ENCODE measurements around the gene GAA. TPM values are rescaled to one million over a fixed set of nuclear protein-coding genes. Genes with fewer than 3 reads are reported as not detected.

The GAA gene
- total RNA-seq, 1 donor from 2014 or later: 91.6 TPM

- intact Hi-C loops (cut with DNase I): no loop called here
- Histone ChIP-seq H3K27me3 (no peaks in the 10 kb centered on the region), H3K9me3 (no peaks in the 10 kb centered on the region), H3K4me3 (no peak overlapping the region), H3K27ac (no peak overlapping the region), H3K4me1 (peaks cover 0 to 2% of the 10 kb centered on the region in 2 donors), H3K36me3 (no peaks in the 10 kb centered on the region)
- TF ChIP-seq CTCF (IDR thresholded peaks at IDR 0.05): no peak
- no peak for DNase-seq (ENCODE audit: low spot score in 2 of 2)
Observed at GRCh38 chr17:80060644-80061043, 40.7 kb upstream of the GAA start.

GRCh38 chr17:80061421-80061820, 40.0 kb upstream of the GAA start:
- intact Hi-C loops (cut with DNase I): no loop called here
- TF ChIP-seq CTCF (IDR thresholded peaks at IDR 0.05): no peak
- H3K4me3 ChIP-seq: no peak overlapping the region
- no peaks in the 10 kb centered on the region for H3K36me3 ChIP-seq
- no peak overlapping the region for H3K27ac ChIP-seq
- no peak for DNase-seq (ENCODE audit: low spot score in 2 of 2)
- peaks cover 0 to 2% of the 10 kb centered on the region in 2 donors for H3K4me1 ChIP-seq
- no peaks in the 10 kb centered on the region for H3K9me3 ChIP-seq
- no peaks in the 10 kb centered on the region for H3K27me3 ChIP-seq

- TF ChIP-seq CTCF (IDR thresholded peaks at IDR 0.05): no peak
- H3K4me1 ChIP-seq: peaks cover 0 to 2% of the 10 kb centered on the region in 2 donors
- DNase-seq (ENCODE audit: low spot score in 2 of 2): peak; percentile 21 to 81
- no peak overlapping the region for H3K4me3 ChIP-seq
- intact Hi-C loops (cut with DNase I): no loop called here
- peak overlapping the region; percentile 2 to 42 for H3K27ac ChIP-seq
- no peaks in the 10 kb centered on the region for H3K27me3 ChIP-seq
- no peaks in the 10 kb centered on the region for H3K36me3 ChIP-seq
- H3K9me3 ChIP-seq: no peaks in the 10 kb centered on the region
Observed at GRCh38 chr17:80063830-80064585, 37.4 kb upstream of the GAA start.

- Histone ChIP-seq H3K4me3 (no peak overlapping the region), H3K27me3 (no peaks in the 10 kb centered on the region), H3K36me3 (no peaks in the 10 kb centered on the region), H3K27ac (peak overlapping the region; percentile 2 to 42), H3K4me1 (peaks cover 0 to 2% of the 10 kb centered on the region in 2 donors), H3K9me3 (no peaks in the 10 kb centered on the region)
- intact Hi-C loops (cut with DNase I): no loop called here
- TF ChIP-seq CTCF (IDR thresholded peaks at IDR 0.05): no peak
- no peak for DNase-seq (ENCODE audit: low spot score in 2 of 2)
Observed at GRCh38 chr17:80064696-80065095, 36.7 kb upstream of the GAA start.

GRCh38 chr17:80065478-80066170, 35.8 kb upstream of the GAA start:
- Histone ChIP-seq H3K27me3 (no peaks in the 10 kb centered on the region), H3K36me3 (no peaks in the 10 kb centered on the region), H3K4me3 (no peak overlapping the region), H3K27ac (no peak overlapping the region), H3K9me3 (no peaks in the 10 kb centered on the region), H3K4me1 (peaks cover 0 to 5% of the 10 kb centered on the region in 2 donors)
- DNase-seq (ENCODE audit: low spot score in 2 of 2): no peak
- no peak for TF ChIP-seq CTCF (IDR thresholded peaks at IDR 0.05)
- intact Hi-C loops (cut with DNase I): no loop called here
